Neuron (in vitro differentiated cells): Measurements from ENCODE around the gene PIEZO1.
"Not testable (repeated sequence)": the region's sequence is repeated elsewhere in the genome, so short reads cannot be mapped to it uniquely, and the experiment has no call there.

ENCODE experiments used
- H2AFZ ChIP-seq: one replicate; pipeline ENCODE4 v1.6.1; 2013; ENCODE audit warnings: low read depth, mild to moderate bottlenecking, inconsistent platforms, low read length, moderate library complexity
- H3K27me3 ChIP-seq: one replicate; pipeline ENCODE4 v1.6.1; 2013; ENCODE audit warnings: low read length; ENCODE audit not compliant: insufficient read depth
- H3K36me3 ChIP-seq: one replicate; pipeline ENCODE4 v1.6.1; 2013; ENCODE audit warnings: low read length; ENCODE audit not compliant: insufficient read depth
- H3K4me1 ChIP-seq: one replicate; pipeline ENCODE4 v1.6.1; 2013; ENCODE audit warnings: low read length; ENCODE audit not compliant: insufficient read depth
- H3K4me3 ChIP-seq: 2 replicates; pipeline ENCODE4 v1.5.1; 2013; ENCODE audit warnings: mild to moderate bottlenecking, low read length, moderate library complexity
- H3K9me3 ChIP-seq: one replicate; pipeline ENCODE4 v1.6.1; 2013; ENCODE audit warnings: low read length

Gene PIEZO1

DNA sequence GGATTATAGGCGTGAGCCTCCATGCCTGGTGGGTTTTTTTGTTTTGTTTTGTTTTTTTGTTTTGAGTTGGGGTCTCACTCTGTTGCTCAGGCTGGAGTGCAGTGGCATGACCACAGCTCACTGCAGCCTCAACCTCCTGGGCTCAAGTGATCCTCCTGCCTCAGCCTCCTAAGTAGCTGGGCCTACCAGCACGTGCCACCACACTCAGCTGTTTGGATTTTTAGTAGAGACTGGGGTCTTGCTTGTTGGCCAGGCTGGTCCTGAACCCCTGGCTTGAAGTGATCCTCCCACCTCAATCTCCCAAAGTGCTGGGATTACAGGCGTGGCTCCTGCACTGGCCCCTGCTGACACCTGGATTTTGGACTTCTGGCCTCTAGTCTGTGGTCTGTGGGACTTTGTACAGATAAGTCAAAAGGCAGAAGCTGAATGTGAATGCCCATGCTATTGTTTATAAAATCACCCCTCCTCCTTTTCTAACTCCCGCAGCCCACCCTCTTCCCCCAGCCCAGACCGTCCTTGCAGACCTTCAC lies 104.4 kb downstream of the PIEZO1 start:
- no peaks in the 10 kb centered on the region for H3K36me3 ChIP-seq
- no peaks in the 10 kb centered on the region for H3K9me3 ChIP-seq
- no peak overlapping the region for H3K4me3 ChIP-seq
- peaks cover 19% of the 10 kb centered on the region for H3K27me3 ChIP-seq
- peaks cover 5% of the 10 kb centered on the region for H3K4me1 ChIP-seq
- H2AFZ ChIP-seq = no peak overlapping the region

- Histone ChIP-seq H3K9me3 (no peaks in the 10 kb centered on the region), H3K4me1 (peaks cover 5% of the 10 kb centered on the region), H3K27me3 (no peaks in the 10 kb centered on the region), H2AFZ (no peak overlapping the region), H3K4me3 (no peak overlapping the region), H3K36me3 (no peaks in the 10 kb centered on the region)
These were observed 106.6 kb downstream of the PIEZO1 start for GRCh38 chr16:88678224-88678979.

DNA sequence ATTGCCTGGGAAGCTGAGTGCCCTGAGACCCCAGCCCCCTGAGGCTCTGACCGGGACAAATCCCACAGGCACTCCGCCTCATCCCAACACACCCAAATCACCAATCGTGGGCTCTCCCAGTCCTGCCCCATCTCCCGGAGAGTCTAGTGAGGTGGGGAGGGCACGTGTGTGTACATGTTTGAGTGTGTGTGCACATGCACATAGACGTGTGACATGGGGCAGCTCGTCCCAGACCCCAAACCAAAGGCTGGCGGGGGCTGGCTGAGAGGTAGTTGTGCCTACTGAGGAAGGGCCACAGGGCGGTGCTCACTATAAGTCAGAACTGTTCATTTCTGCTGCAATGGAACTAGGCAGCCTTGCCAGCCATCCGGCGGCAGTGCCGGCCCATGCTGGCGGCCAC lies 107.3 kb downstream of the PIEZO1 start:
- Histone ChIP-seq H3K27me3 (no peaks in the 10 kb centered on the region), H3K4me1 (peaks cover 5% of the 10 kb centered on the region), H3K36me3 (no peaks in the 10 kb centered on the region), H3K9me3 (no peaks in the 10 kb centered on the region), H3K4me3 (no peak overlapping the region), H2AFZ (no peak overlapping the region)

DNA sequence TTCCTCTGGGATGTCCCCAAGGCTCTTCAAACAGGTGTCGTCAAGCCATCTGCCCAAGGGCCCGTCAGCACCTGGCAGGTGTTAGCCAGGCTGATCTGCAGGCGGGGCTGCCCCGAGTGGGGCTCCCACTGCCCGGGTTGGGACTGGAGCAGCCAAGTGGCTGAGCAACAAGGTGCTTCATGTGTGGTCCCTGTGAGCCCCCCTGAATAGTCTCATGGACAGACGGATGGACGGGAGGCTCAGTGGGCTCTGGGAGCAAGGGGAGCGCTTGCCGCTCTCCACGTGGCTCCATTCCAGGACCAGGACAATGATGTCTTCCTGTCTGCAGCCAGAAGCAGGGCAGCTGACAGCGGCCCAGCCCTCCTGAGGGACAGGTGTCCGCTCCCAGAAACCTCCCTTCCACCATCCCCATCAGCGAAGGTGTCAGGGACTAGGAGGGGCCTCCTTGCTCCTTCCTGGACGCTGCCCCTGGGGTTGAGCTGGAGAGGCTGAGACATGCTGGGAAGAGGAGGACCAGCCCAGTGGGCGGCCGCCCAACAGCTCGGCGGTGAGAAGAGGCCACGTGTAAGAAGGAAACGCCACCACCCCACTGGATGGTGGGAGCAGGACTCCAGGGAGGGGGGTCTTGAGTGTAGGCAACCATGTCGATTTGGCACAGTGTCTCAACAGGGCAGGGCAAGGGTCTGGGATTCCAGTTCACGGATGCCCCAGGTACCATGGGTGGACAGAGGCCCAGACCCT lies 108.3 kb downstream of the PIEZO1 start:
- H2AFZ ChIP-seq = no peak overlapping the region
- no peaks in the 10 kb centered on the region for H3K9me3 ChIP-seq
- H3K36me3 ChIP-seq = no peaks in the 10 kb centered on the region
- peaks cover 2% of the 10 kb centered on the region for H3K4me1 ChIP-seq
- no peak overlapping the region for H3K4me3 ChIP-seq
- no peaks in the 10 kb centered on the region for H3K27me3 ChIP-seq

- H3K4me3 ChIP-seq = no peak overlapping the region
- H3K36me3 ChIP-seq = no peaks in the 10 kb centered on the region
- no peaks in the 10 kb centered on the region for H3K9me3 ChIP-seq
- no peak overlapping the region for H2AFZ ChIP-seq
- H3K4me1 ChIP-seq = no peaks in the 10 kb centered on the region
- H3K27me3 ChIP-seq = no peaks in the 10 kb centered on the region
These were observed 111.2 kb downstream of the PIEZO1 start for GRCh38 chr16:88673716-88674379.

- Histone ChIP-seq H3K4me1 (no peaks in the 10 kb centered on the region), H3K9me3 (no peaks in the 10 kb centered on the region), H2AFZ (no peak overlapping the region), H3K36me3 (peaks cover 2% of the 10 kb centered on the region), H3K27me3 (no peaks in the 10 kb centered on the region), H3K4me3 (no peak overlapping the region)
These were observed 112.2 kb downstream of the PIEZO1 start for GRCh38 chr16:88672776-88673175.

DNA sequence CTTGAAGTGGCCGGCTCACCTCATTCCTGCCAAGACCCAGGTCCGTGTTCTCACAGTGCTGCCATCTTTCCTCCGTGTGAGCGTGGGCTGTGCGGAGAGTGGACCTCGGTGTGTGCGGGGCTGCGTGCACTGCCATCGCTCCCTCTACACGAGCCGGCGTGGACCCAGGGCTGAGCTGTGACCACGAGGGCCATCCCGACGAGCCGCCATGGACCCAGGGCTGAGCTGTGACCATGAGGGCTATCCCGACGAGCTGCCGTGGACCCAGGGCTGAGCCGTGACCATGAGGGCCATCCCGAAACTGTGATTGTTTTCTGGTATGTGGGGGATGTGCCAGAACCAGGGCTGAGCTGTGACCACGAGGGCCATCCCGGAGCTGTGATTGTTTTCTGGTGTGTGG lies 113.2 kb downstream of the PIEZO1 start:
- Histone ChIP-seq H2AFZ (no peak overlapping the region), H3K9me3 (no peaks in the 10 kb centered on the region), H3K27me3 (no peaks in the 10 kb centered on the region), H3K4me1 (no peaks in the 10 kb centered on the region), H3K36me3 (peaks cover 2% of the 10 kb centered on the region), H3K4me3 (no peak overlapping the region)

GRCh38 chr16:88669980-88670379 lies 115.0 kb downstream of the PIEZO1 start:
- no peaks in the 10 kb centered on the region for H3K4me1 ChIP-seq
- no peaks in the 10 kb centered on the region for H3K27me3 ChIP-seq
- peaks cover 10% of the 10 kb centered on the region for H3K36me3 ChIP-seq
- H2AFZ ChIP-seq = no peak overlapping the region
- H3K9me3 ChIP-seq = no peaks in the 10 kb centered on the region
- no peak overlapping the region for H3K4me3 ChIP-seq

DNA sequence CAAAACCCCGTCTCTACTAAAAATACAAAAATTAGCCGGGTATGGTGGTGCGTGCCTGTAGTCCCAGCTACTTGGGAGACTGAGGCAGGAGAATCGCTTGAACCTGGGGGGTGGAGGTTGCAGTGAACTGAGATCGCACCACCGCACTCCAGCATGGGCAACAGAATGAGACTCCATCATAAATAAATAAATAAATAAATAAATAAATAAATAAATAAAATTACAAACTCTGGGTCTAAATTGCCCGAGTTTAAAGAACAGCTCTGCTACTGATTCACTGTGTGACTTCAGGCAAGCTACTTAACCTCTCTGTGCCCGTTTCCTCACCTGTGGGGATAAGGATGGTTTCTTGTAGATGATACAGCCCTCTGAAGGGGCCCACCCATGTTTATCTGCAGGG lies 115.5 kb downstream of the PIEZO1 start:
- not testable (repeated sequence) for H3K4me1 ChIP-seq, H2AFZ ChIP-seq, H3K9me3 ChIP-seq, H3K27me3 ChIP-seq, H3K36me3 ChIP-seq, H3K4me3 ChIP-seq

GRCh38 chr16:88667461-88667860 lies 117.6 kb downstream of the PIEZO1 start:
- Histone ChIP-seq H3K36me3 (peaks cover 10% of the 10 kb centered on the region), H3K9me3 (no peaks in the 10 kb centered on the region), H2AFZ (no peak overlapping the region), H3K27me3 (no peaks in the 10 kb centered on the region), H3K4me1 (no peaks in the 10 kb centered on the region), H3K4me3 (no peak overlapping the region)

DNA sequence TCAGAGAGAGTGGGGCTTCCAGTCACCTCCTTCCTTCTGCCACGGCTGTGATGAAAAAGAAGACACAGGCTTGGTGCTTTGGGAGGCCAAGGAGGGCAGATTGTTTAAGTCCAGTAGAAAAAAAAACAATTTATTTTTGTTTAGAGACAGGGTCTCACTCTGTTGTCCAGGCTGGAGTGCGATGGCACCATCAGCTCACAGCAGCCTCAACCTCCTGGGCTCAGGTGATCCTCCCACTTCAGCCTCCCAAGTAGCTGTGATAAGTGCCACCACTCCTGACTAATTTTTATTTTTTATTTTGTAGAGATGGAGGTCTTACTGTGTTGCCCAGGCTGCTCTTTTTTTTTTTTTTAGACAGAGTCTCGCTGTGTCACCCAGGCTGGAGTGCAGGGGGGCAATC lies 119.5 kb downstream of the PIEZO1 start:
- Histone ChIP-seq H2AFZ (no peak overlapping the region), H3K4me1 (peaks cover 11% of the 10 kb centered on the region), H3K27me3 (no peaks in the 10 kb centered on the region), H3K4me3 (no peak overlapping the region), H3K9me3 (no peaks in the 10 kb centered on the region), H3K36me3 (peaks cover 10% of the 10 kb centered on the region)
